Stimulated activated CD4-positive, alpha-beta T cell treated with anti-CD3 and anti-CD28 coated beads, TNF-alpha, amount 100 ng/mL, for 24 hours (primary cell): Measurements from ENCODE around the gene ADAMTS20.
"Not testable (repeated sequence)": the region's sequence is repeated elsewhere in the genome, so short reads cannot be mapped to it uniquely, and the experiment has no call there.

Experiments
- DNase-seq, 3 experiments: peaks; one replicate each; pipeline ENCODE4 v3.0.0-alpha.2; 2020; ENCODE audit warnings: low read depth in 3 of 3

The ADAMTS20 gene, protein sequence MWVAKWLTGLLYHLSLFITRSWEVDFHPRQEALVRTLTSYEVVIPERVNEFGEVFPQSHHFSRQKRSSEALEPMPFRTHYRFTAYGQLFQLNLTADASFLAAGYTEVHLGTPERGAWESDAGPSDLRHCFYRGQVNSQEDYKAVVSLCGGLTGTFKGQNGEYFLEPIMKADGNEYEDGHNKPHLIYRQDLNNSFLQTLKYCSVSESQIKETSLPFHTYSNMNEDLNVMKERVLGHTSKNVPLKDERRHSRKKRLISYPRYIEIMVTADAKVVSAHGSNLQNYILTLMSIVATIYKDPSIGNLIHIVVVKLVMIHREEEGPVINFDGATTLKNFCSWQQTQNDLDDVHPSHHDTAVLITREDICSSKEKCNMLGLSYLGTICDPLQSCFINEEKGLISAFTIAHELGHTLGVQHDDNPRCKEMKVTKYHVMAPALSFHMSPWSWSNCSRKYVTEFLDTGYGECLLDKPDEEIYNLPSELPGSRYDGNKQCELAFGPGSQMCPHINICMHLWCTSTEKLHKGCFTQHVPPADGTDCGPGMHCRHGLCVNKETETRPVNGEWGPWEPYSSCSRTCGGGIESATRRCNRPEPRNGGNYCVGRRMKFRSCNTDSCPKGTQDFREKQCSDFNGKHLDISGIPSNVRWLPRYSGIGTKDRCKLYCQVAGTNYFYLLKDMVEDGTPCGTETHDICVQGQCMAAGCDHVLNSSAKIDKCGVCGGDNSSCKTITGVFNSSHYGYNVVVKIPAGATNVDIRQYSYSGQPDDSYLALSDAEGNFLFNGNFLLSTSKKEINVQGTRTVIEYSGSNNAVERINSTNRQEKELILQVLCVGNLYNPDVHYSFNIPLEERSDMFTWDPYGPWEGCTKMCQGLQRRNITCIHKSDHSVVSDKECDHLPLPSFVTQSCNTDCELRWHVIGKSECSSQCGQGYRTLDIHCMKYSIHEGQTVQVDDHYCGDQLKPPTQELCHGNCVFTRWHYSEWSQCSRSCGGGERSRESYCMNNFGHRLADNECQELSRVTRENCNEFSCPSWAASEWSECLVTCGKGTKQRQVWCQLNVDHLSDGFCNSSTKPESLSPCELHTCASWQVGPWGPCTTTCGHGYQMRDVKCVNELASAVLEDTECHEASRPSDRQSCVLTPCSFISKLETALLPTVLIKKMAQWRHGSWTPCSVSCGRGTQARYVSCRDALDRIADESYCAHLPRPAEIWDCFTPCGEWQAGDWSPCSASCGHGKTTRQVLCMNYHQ (N-terminal part only)

DNA sequence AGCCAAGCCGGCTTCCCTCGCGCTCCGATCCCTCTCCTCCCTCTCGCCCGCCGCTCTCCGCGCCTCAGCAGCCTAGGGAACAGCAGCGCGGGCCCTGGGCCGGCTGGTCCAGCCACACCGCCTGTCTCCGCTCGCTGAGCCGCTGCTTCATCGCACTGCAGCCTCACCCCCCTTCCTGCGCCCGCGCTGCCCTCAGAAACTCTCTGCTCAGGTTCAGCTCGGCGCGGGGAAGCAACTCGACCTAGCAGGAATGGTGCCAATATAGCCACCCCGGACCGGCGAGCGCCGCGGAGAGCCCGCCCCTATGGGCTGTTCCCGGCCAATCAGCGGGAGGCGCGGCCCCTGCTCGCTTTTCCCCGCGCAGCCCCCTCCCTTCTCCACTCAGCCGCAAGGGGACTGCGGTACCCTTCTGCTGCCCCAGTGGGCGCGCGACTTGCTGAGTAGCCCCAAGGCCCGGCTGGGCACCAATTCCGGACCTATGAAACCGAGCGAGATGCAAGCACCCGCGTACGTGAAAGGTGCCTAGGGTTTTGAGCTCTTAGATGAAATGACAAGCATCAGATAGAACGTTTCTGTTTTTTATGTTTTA is at the start of gene ADAMTS20:
ADAMTS20 (minus strand) TSS at position 233 of the 589 bp plus-strand sequence. CDS start 282 bp downstream, outside the sequence.
- DNase-seq = no peak

DNA sequence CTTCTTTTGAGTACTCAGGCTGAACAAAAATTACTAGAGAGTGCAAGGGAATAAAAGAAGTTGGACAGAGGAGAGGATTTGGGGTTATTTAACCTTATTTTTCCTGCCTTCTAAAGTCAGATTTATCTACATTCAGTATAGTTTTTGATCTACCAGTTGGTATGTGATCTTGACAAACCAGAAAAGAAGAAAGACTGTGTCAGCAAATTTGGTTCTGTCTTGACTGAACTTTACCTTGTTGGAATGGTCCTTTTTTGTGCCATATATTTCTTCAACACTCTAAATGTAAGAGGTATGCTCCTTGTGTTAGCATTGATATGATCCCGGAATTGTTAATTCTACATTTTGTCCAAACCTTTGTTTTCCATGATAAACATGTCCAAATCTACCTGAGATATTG is 47.7 kb upstream of the ADAMTS20 start:
- DNase-seq = no peak

DNA sequence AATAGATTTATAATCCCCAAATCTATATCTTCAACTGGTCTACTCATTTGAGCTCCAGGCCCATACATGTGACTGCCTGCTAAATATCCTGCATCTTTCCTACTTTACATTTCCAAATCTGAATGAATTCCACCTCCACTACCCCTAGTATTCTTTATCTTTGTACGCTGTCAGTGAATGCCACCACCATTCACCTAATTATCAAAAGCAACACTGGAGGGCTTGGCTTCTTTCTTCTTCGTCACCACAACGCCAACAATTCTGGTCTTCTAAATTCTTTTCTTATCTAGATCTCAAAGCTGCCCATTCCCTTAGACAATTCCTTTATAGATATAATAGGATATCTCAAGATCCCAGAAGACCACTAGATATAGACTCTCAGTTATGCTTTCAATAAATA is 47.1 kb upstream of the ADAMTS20 start:
- no peak for DNase-seq

DNA sequence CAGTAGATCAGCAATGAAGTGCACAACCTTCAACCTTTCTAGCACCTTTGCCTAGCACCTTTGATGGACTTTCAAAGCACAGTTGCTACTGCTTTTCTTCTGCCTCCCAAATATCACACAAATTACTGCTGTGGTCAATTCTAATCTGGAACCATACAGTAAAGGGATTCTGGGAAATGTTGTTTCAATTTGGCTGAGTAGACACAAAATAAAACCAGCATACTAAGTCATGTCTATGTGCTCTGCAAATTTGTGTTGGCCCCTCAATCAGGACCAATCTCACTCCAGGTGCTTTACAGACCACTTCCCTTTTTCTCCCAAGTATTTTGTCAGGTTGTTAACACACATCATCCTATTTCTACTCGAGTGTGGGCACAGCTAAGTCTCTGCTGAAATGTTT is 38.3 kb upstream of the ADAMTS20 start:
- DNase-seq = no peak

DNA sequence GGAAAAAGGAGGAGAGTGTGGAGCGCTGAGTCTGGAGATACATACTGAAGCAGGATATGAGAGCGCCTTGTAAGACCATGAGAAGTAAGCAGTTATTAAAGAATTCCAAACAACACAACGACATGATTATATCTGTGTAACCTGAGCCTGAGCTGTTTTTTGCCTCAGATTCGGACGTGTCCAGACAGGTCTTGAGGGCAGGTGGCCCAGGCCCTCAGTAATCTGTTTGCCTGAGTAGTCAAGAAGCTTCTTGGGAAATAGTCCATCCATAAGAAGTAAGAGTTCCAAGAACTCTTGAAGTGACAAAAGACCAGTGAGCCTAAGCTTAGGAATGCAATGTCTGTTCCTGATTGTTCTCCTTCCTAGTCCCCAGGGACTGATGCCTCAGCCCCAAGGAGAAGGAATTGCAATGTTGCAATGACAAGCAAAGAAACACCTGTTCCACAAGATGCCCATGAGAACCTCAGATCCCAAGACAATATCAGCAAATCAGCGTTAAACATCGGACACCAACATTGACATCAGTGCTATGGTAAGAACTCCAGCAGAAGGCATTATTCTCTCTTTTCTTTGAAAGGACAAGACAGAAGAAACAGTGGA is 34.7 kb upstream of the ADAMTS20 start:
- no peak for DNase-seq

DNA sequence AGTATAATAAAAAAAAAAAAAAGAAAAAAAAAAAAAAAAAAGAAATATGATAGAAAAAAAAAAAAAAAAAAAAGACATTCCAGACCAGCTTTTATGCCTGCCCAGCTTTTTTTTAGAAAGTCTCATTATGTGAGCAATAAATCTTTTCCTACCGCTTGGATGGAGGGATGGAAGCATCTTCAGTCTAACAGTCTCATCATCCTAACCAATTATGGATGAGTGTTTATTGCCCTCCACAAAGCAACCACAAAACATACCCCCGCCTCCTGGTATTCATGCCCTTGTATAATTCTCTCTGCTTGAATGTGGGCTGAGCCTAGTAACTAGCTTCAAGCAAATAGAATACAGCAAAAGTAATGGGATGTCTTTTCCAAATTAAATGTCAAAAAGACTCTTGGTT is 33.7 kb upstream of the ADAMTS20 start:
- no peak for DNase-seq

DNA sequence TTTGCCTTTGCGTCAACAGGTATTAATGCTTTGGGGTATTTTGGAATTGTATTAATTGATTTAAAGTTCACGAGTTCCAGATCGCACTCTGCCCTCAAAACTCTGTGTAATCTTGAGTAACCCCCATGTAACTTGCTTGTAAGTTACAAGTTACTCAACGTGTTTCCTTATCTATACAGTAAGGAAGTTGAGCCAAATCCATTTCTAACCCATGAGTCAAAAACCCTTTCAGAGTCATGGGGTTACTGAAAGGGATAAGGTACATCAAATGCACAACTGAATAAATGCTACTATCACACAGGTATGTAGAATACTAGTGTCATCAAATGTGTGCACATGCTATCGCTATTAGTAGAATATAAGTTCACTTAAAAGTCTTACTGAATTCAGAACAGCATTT is 28.6 kb upstream of the ADAMTS20 start:
- DNase-seq = no peak

DNA sequence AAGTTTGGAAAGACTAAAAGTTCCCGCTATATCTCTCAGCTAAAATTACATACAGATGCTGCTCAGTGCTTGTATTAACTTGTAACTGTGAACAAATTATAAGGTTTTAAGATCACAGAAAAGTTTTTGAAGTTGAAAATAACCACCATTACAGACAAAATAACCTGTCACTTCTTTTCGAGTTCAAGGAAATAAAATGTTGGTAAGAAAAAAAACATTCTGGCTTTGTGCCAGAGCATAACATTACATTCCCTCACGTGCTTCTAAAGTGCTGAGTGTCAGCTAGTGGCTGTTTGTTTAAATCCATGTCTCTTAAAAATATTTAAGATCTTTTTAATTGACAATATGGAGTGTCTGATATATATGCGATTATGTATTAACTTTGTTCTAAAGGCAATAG is 27.2 kb upstream of the ADAMTS20 start:
- no peak for DNase-seq

DNA sequence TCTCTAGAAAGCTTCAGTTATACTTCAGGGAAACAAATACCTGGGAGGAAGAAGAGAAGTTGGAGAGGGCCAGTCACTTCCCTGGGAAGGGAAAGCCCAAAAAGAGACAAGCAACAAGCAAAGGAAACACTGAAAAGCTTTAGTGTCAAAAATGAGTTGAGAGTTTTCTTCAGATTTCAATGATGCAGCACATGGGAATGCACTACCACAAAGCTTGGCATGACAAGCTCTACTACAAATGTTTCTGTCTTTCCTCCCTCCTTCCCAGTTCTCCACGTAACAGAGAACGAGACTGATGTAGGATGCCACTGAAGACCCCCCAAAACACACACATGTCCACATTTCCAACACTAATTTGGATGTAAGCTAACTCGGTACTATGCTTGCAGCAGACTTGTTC is 26.8 kb upstream of the ADAMTS20 start:
- no peak for DNase-seq

DNA sequence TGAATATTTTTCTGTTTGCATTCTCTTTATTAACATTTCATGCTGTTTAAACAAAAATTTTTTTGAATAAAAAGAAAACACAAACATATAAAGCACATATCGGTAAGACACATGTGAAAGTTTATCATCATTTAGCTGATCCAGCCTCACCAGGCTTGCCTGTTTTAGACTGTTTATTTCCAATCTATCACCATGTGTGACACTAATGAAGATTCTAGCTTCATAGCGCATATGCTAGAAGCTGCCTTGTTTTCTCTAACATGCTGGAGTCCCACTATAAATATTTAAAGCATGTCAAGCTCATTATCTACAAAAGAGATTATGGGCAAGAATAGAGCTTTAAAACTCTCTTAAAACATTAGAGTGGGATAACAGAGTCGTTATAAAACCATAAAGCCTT is 25.4 kb upstream of the ADAMTS20 start:
- DNase-seq = no peak

DNA sequence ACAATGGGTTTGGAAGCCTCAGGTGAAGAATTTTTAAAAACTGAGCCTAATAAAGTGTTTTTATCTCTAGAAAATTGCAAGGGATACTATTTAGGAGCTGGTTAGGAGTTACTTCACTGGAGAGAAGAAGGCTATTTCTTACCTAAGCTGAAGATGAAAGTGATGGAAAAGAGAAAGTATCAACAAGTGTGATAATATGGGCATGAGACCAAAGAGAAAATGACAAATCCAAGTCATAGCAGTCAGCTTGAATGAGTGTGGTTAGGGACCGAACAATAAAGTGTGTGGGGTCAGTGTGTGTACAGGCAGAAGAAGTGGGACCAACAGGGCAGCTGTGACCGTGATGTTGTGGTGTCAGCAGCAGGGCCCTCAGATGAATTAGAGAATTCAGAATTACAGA is 24.2 kb upstream of the ADAMTS20 start:
- no peak for DNase-seq

DNA sequence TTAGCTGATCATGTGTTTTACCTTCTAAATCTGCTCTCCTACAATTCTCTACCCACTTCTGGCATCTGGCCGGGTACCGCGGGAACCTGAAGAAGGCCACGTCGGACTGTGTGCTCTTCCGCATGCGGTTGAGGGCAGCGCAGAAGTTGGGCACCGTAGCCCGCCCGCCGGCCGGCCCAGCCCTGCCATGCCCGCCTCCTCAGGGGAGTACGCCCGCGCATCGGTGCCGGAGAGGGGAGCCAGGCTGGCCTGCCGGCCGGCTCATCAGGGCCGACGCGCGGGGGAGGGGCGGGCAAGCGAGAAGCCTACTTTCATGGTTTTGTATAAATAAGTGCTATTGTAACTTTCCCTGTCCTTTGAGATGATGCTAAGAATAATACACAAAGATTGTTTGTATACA is 19.9 kb upstream of the ADAMTS20 start:
- no peak for DNase-seq

DNA sequence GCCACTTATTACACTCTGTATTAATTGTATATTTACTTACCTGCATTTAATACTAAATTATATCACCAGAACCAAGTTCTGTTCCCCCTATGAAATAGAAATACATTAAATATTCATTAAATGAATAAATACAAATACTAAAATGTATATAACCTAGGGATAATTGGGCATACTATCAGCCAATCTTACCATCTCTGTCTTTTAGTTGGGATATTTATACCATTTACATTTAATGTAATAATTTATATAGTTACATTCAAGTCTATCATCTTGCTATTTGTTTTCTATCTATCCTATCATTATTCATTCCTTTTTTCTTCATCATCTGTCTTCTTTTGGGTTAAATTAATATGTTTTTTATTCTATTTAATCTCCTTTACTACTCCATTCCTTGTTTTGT is 4.1 kb upstream of the ADAMTS20 start:
- no peak for DNase-seq

DNA sequence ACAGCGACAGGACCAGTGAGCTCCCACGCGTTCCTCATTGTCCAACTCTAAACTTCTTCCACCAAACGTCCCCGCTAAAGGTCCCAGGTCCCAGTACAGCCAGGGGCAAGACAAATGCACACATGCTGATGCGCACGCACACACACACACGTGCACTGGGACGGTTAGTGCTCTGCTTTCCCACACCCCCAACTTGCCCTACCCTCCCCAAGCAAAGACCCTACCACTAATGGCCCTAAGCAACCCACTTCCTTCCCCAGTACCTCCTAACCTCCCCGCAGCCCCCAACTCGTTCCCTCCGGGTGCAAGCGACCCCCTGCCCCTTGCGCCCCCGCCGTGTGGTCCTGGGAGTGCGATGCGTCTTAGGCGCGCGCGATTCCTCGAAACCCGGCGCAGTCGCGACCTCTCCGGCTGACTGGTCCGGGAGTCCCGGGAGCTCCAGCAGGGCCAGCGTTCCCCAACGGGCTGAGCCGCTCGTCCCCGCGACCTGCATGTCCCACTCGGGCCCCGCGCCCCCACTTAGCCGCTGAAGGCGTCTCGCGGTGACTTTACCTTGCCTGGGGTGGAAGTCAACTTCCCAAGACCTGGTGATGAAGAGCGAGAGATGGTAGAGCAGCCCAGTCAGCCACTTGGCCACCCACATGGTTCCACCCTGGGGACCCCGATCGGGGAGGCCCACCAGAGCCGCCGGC is 578 bp downstream of the ADAMTS20 start:
- no peak for DNase-seq

DNA sequence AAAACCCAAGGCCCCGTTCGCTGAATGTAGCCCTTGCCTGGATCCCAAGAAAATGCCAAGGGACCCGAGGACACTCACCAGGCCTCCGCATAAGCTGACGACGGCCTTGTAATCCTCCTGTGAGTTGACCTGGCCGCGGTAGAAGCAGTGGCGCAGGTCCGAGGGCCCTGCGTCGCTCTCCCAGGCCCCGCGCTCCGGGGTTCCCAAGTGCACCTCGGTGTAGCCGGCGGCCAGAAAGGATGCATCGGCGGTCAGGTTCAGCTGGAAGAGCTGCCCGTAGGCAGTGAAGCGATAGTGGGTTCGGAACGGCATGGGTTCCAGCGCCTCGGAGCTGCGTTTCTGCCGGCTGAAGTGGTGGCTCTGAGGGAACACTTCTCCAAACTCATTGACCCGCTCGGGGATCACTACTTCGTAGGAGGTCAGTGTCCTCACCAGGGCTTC is 1.2 kb downstream of the ADAMTS20 start:
- no peak for DNase-seq

DNA sequence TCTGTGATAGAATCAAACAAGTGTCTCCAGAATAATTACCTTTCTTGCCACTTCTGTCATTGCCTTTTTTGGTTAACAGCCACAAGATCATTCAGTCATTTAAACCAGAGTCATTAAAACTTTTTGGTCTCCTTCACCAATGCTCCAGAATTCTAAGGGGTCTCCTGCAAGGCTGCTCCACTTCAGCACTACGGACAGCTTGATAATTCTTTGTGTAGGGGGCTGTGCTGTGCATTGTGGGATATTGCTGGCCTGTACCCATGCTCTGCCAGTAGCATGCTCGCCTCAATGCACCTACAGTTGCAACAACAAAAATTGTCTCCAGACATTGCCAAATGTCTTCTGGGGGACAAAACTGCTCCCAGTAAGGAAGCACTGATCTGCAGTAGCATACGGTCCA is 7.3 kb downstream of the ADAMTS20 start:
- no peak for DNase-seq

DNA sequence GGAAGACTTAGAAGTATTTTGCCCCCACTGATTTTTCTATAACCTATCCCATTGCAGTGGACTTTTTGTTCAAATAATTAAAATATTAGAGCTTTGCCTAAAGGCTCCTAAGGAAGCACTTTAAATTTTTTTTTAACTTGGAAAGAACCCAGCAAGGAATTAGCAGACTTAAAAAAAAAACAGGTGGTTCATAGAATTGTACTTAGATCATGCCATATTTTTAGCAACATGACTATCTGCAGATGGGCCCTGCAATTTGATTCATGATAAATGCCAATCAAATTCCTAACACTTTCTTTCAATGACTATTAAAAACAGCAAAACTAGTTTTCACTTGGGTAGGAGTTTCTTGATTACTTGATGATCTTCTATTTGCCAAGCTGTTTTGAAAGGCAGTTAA is 11.5 kb downstream of the ADAMTS20 start:
- no peak for DNase-seq

DNA sequence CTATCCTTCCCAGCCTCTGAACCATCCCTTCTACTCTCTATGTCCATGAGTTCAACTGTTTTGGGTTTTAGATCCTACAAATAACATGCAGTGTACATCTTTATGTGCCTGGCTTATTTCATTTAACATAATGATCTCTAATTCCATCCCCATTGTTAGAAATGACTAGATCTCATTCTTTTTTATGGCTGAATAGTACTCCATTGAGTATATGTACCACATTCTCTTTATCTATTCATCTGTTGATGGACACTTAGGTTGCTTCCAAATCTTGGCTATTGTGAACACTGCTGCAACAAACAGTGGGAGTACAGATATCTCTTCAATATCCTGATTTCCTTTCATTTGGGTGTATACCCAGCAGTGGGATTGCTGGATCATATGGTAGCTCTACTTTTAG is 14.3 kb downstream of the ADAMTS20 start:
- DNase-seq = not testable (repeated sequence)

DNA sequence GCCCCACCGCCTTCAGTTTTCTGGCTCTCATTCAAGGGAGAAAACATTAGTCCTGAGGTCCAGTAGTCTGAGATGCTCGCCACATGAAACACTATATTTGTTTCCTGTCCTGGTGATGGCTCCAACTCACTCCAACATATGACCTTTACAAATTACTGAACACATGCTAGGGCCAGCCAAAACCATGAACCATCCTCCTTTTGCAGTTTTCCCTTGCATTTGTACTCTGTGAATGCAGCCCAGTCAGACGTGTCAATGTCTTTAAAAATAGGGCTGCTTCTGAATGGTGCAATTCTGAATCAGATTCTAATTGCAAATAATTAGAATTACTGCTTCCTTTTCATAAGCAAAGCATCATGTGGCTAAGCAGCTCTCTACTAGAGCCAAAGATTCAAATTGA is 36.0 kb downstream of the ADAMTS20 start:
- no peak for DNase-seq

DNA sequence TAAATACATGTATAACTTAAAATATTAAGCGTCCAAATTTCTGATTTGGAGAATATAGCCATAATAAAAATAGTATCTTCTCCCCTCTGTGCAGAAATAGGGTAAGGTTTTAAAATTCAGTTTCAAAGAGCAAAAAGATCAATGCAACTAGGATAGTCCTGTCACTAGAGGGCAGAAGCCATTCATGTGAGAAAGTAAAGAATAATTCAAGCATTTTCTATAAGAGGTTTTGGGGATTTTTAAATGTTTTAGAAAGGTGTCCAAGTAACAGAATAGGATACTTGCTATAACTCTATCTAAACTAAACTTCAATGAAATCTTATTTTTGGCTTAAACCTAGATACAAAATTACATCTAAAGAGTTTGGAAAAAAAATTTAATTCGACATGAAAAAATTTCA is 50.3 kb downstream of the ADAMTS20 start:
- no peak for DNase-seq
